Skin epidermis (tissue), 12 donors: ENCODE results near the gene MUC22.
"Not testable (repeated sequence)": the region's sequence is repeated elsewhere in the genome, so short reads cannot be mapped to it uniquely, and the experiment has no call there.

ENCODE experiments used
- H3K27ac ChIP-seq, 21 experiments: fragments of 200-600 bp; sonication (generic) in 11 of 21; one replicate each; pipeline ENCODE4 v1.5.0; 2020; ENCODE audit warnings: mild to moderate bottlenecking in 3 of 21, inconsistent platforms in 2 of 21, moderate library complexity in 2 of 21
- H3K4me3 ChIP-seq, 7 experiments: fragments of 200-600 bp; sonication (generic) in 2 of 7; one replicate each; pipeline ENCODE4 v1.5.0; 2020; ENCODE audit warnings: inconsistent platforms in 2 of 7, mild to moderate bottlenecking in 2 of 7, moderate library complexity in 1 of 7

The MUC22 gene

DNA sequence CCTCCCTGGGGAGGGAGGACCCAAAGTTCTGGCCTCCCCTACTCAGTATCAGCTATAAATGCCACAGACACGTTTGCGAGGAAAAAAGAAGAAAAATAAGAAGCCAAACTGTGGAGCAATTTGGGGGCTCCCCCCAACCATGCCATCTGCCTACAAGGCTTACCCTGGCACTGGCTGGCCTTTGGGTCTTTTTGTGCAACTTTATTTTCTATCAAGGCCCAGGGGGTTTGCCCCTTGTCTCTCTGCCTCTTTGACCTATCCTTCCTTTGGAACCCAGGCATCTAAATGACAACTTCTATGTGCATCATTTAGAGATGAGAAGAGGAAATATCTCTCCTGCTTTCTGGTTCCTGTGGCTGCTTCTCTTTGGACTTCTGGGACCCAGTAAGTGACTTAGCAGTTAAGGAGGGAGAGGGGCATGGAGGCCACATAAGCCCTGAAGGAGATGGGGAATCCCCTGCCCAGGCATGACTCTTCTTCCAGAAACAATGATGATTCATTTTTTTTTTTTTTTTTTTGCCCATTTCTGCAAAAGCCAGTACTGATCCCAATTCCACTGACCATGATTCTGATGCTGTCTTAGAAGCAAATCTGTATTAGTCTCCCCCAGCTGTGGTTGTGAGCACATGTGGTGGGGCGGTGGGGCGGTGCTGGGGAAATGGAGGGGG lies at the start of gene MUC22:
TSS of gene MUC22 (plus strand) at position 82 of the 668 bp plus-strand sequence. CDS start at position 315, 233 bp downstream.
- H3K27ac ChIP-seq = peak within 1 kb of the TSS in 1 of 21 experiments; percentile 52
- no peak within 1 kb of the TSS for H3K4me3 ChIP-seq

DNA sequence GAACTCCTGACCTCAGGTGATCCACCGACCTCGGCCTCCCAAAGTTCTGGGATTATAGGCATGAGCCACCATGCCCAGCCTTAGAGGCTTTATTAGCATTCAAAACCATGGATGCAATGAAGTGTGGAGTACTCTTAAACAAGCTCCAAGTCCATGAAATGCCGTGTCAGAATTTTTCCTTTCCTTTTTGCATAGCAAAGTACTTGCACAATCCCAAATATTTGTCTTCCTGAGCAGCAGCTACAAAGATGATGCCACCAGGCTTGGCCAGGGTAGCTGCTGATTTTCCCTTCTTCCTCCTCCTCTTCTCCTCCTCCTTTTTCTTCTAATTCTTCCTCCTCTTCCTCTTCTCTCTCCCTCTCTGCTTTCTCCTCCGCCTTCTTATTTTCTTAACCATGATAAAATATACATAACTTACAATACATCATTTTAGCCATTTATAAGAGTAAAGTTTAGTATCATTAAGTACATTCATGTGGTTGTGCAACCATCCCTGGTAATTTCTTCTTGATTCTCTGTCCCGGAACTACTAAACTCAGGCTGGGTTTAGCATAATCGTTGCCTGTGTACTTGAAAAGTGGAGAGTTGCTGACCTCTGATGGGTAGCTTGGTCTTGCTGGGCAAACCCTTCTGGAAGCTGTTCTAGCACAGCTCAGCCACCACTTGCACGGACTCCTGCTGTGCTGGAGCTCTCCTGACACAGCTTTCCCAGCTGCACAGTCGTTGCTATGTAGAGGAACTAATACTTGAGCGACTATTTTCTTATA lies 49.2 kb upstream of the MUC22 start:
- Histone ChIP-seq H3K4me3 (no peak overlapping the region), H3K27ac (no peak overlapping the region)

DNA sequence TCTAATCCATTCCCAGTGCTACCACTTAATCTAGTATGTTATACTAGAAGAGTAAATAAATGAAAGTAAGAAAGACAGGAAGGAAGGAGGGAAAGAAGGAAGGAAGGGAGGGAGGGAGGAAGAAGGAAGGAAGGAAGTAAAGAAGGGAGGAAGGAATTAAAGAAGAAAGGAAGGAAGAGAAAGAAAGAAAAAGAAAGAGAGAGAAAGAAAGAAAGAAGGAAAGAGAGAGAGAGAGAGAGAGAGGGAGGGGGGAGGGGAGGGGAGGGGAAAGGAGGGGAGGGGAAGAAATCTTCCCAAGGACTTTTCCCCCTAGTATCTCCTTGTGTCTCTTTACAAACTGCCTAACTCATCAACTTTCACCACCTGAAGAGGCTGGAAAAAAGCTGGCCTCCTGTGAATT lies 47.6 kb upstream of the MUC22 start:
- Histone ChIP-seq H3K27ac (no peak overlapping the region), H3K4me3 (no peak overlapping the region)

DNA sequence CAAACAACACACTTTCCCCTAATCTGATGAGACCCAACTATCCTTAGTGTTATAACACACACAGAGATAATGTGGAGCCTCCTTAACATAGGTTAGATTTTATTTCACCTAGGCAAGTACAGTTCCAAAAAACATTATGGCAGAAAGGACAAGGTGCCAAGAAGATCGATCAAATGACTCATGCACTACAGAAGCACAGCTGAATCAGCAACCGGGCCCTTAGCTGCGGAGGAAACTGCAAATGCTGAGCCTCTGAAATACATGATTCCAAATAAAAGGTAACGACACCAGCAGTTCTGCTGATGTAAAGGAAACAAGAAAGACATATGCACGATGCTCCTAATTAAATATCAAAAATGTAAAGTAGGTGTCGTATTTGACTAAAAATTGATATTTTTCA lies 46.6 kb upstream of the MUC22 start:
- no peak overlapping the region for H3K4me3 ChIP-seq

GRCh38 chr6:30964075-30964474 lies 46.2 kb upstream of the MUC22 start:
- no peak overlapping the region for H3K4me3 ChIP-seq
- H3K27ac ChIP-seq = no peak overlapping the region

More for the DNA sequence above, 46.6 kb upstream of the MUC22 start:
- H3K27ac ChIP-seq = no peak overlapping the region

DNA sequence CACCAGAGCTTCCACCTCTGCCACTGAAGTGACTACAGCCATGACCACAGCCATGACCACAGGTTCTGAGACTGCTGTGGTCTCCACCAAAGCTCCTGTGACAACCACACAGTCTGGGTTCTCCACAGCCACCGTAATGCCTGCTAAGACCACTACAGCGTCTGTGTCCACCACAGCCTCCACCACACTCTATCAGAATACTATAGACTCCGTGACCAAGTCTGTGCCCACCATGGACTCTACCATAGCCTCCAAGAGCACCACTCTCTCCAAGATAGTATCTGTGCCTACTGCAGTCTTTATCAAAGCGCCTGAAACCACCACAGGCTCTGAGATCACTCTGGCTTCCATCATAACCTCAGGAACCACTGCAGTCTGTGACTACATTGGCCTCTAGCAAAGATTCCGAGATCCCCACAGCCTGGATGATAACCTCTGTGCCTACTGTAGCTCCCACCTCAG lies 45.1 kb upstream of the MUC22 start:
- no peak overlapping the region for H3K27ac ChIP-seq
- H3K4me3 ChIP-seq = no peak overlapping the region

GRCh38 chr6:30966154-30966553 lies 44.1 kb upstream of the MUC22 start:
- H3K4me3 ChIP-seq = no peak overlapping the region
- no peak overlapping the region for H3K27ac ChIP-seq

DNA sequence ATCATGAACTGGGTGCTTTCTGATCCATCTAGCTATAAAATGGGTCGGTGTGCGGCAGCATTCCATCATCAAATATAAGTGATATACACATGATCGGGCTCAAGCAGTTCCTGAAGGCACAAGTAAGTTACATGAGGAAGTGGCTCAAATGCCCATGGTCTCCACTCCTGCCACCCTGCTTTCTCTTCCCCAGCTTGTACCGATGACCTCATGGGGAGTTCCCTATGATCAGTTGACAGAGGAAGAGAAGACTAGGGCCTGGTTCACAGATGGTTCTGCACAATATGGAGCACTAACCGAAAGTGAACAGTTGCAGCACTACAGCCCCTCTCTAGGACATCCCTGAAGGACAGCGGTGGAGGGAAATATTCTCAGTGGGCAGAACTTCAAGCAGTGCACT lies 41.1 kb upstream of the MUC22 start:
- H3K27ac ChIP-seq, H3K4me3 ChIP-seq: not testable (repeated sequence)

GRCh38 chr6:30970946-30971345 lies 39.3 kb upstream of the MUC22 start:
- no peak overlapping the region for H3K4me3 ChIP-seq
- H3K27ac ChIP-seq = no peak overlapping the region

DNA sequence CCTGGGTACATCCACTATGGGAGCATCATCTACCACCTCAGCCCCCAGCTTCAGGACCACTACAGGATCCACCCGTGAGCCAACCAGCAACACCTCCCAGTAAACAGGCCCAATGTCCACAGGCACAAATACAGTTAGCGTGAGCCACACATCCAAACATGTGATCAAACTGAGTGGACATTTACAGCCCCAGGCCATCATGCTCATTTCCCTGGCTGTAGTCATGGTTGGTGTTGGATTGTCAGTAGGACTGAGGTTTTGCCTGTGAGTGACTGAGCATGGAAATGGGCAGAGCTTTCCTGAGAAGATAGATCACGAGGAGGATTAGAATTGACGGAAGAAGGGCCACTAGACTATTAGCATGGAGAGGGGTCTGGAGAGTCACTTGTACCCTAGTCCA lies 37.5 kb upstream of the MUC22 start:
- Histone ChIP-seq H3K27ac (no peak overlapping the region), H3K4me3 (no peak overlapping the region)

GRCh38 chr6:30974490-30975252 lies 35.6 kb upstream of the MUC22 start:
- Histone ChIP-seq H3K27ac (no peak overlapping the region), H3K4me3 (no peak overlapping the region)

DNA sequence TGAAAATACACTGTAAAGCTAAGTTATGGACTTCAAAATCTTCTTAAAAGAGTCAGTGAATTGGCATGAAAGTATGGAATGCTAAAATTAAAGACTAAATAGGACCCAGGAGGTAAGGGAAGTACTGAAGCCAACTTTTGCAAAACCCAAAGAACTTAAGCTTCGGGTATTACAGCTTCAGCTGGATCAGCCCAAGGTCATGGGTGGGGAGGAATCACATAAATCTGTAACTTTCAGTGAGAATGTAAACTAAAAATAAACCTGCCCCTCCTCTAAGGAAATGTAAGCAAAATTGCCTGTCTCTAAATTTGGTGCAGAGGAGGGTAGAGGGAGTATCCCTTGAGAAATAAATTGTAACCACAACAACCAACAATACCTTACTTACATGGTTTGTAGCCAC lies 31.1 kb upstream of the MUC22 start:
- no peak overlapping the region for H3K27ac ChIP-seq
- H3K4me3 ChIP-seq = no peak overlapping the region

DNA sequence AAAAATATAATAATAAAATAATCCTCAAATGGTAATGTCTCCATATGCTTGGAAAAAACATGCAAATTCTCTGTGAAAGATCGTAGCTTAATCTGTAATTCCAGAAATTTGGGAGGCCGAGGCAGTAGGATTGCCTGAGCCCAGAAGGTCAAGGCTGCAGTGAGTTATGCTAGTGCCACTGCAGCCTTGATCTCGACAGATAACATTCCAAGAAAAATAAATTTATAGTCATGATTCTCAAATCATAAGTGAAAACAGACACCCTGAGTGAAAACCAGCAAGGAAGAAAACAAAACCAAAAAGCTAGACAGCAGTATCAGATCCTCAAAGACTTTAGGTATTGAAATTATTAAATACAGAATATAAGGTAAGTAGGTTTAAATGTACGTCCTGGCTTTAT lies 30.6 kb upstream of the MUC22 start:
- H3K4me3 ChIP-seq = no peak overlapping the region
- no peak overlapping the region for H3K27ac ChIP-seq

DNA sequence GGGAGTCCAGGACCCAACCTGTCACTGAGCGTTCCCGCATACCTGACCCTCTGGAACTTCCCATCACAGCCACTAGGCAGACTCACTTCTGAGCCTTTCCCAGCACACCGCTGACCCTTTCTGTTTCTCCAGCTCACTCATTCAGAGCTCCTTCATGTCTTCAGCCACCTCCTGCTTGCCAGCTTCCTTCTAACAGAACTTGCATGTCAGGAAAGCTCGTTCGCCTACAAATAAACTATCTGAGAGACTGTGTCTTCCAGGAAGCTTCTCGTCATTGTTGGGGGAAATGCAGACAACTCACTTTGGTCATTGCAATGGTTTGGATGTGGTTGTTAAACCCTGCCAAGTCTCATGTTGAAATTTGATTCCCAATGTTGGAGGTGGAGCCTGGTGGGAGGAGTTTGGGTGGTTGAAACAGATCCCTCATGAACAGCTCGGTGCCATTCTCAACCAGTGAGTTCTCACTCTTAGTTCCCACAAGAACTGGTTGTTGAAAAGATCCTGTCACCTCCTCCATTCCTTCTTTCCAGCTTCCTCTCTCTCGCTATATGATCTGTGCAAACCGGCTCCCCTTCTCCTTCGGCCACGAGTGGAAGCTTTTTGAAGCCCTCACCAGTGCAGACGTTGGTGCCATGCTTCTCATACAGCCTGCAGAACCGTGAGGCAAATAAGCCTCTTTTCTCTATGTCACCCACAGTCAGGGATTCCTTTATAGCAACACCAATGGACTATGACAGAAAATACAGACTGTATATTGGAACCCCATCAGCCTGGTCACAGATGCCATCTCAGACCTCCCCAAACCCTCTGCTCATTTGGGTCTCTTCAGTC lies 28.1 kb upstream of the MUC22 start:
- peak overlapping the region in 1 of 7 experiments; percentile 12 for H3K4me3 ChIP-seq
- H3K27ac ChIP-seq = no peak overlapping the region

DNA sequence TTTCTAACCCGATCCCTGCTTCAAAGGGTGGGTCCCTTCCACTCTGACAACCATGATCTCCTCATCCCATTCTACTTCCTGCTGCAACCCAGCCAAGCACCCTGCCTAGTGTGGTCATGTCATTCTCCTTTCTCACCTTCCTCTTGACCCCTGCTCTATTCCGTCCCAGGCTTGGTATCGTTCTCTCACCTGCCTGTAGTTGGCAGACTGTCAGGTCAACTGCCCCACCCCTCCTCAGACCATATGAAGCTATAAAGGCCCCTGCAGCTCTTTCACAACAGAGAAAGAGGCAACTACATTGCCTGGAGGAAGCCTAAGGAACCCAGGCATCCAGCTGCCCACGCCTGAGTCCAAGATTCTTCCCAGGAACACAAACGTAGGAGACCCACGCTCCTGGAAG lies 26.8 kb upstream of the MUC22 start, which contains the start of gene MUC21:
TSS of gene MUC21 (plus strand) at position 280 of the 400 bp plus-strand sequence. CDS start 241 bp downstream, outside the sequence.
- no peak within 1 kb of the TSS for H3K4me3 ChIP-seq
- H3K27ac ChIP-seq = no peak within 1 kb of the TSS

- Histone ChIP-seq H3K27ac (no peak overlapping the region), H3K4me3 (no peak overlapping the region)
Observed at GRCh38 chr6:30985490-30985889, 24.8 kb upstream of the MUC22 start.

DNA sequence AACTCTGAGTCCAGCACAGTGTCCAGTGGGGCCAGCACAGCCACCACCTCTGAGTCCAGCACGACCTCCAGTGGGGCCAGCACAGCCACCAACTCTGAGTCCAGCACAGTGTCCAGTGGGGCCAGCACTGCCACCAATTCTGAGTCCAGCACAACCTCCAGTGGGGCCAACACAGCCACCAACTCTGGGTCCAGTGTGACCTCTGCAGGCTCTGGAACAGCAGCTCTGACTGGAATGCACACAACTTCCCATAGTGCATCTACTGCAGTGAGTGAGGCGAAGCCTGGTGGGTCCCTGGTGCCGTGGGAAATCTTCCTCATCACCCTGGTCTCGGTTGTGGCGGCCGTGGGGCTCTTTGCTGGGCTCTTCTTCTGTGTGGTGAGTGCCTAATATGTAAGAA lies 23.0 kb upstream of the MUC22 start:
- no peak overlapping the region for H3K27ac ChIP-seq
- H3K4me3 ChIP-seq = no peak overlapping the region

DNA sequence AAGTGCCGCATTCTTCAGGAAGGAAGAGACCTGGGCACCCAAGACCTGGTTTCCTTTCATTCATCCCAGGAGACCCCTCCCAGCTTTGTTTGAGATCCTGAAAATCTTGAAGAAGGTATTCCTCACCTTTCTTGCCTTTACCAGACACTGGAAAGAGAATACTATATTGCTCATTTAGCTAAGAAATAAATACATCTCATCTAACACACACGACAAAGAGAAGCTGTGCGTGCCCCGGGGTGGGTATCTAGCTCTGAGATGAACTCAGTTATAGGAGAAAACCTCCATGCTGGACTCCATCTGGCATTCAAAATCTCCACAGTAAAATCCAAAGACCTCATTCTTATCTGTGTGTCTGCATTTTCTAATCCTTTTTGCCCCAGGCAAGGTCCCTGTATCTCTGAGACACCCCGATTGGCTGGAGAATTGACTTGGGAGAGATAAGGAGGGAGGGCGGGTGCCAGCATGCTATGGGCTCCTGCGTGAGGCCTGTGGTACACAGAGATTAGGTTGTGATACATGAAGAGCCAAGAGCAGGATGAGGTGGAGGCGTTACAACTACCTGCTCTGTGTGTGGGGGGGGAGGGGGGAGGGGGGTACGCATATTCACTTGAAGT lies 22.0 kb upstream of the MUC22 start:
- Histone ChIP-seq H3K4me3 (no peak overlapping the region), H3K27ac (no peak overlapping the region)

- no peak overlapping the region for H3K27ac ChIP-seq
- no peak overlapping the region for H3K4me3 ChIP-seq
Observed at GRCh38 chr6:30990422-30991086, 19.7 kb upstream of the MUC22 start.
